Tibial artery (tissue), 4 donors: ENCODE measurements around the gene SMIM41.

Source experiments
- DNase-seq, 2 donors: peaks; one replicate each; pipeline ENCODE4 v3.0.0-alpha.2; 2019
- H3K27ac ChIP-seq, 2 donors: fragments of 200-600 bp; sonication (generic) in 1 of 2; 1 replicate in 1 of 2; 2 replicates in 1 of 2; pipeline ENCODE4 v1.5.1; 2018 to 2019; ENCODE audit warnings: mild to moderate bottlenecking in 1 of 2
- H3K27me3 ChIP-seq, 2 donors: fragments of 200-600 bp; sonication (generic) in 1 of 2; one replicate each; pipeline versions ENCODE4 v1.5.1 to v1.6.0; 2016 to 2019
- H3K36me3 ChIP-seq, 3 donors: fragments of 200-600 bp; sonication (generic) in 2 of 3; one replicate each; pipeline ENCODE4 v1.5.1; 2016 to 2019; ENCODE audit warnings: mild to moderate bottlenecking in 2 of 3
- H3K4me1 ChIP-seq, 4 donors: fragments of 200-600 bp; sonication (generic) in 2 of 4; 1 replicate in 3 of 4; 2 replicates in 1 of 4; pipeline ENCODE4 v1.5.1; 2016 to 2019
- H3K4me3 ChIP-seq, 2 donors: fragments of 200-600 bp; sonication (generic) in 1 of 2; 1 replicate in 1 of 2; 2 replicates in 1 of 2; pipeline ENCODE4 v1.5.1; 2018 to 2019; ENCODE audit warnings: mild to moderate bottlenecking in 2 of 2
- H3K9me3 ChIP-seq, 3 donors: fragments of 200-600 bp; sonication (generic) in 1 of 3; one replicate each; pipeline ENCODE4 v1.5.1; 2016 to 2019
- CTCF ChIP-seq, 2 experiments: fragments of 200-600 bp in 1 of 2; fragments of 450-650 bp in 1 of 2; IDR thresholded peaks; one replicate each; pipeline ENCODE4 v1.5.1; 2017 to 2019; ENCODE audit warnings: antibody characterized with exemption in 2 of 2, mild to moderate bottlenecking in 1 of 2, moderate library complexity in 1 of 2
- intact Hi-C: fragments of 100-400 bp; cut with DNase I; formaldehyde crosslinking; loops from one replicate; pipeline ENCODE4 v1.15.0; 2023; ENCODE audit warnings: low total_unique reads

SMIM41 gene

GRCh38 chr12:52035926-52036325, 43.6 kb upstream of the SMIM41 start:
- Histone ChIP-seq H3K27ac (peak overlapping the region; percentile 77 to 83), H3K4me1 (peaks cover 0 to 59% (median 43%) of the 10 kb centered on the region in 4 donors), H3K27me3 (no peaks in the 10 kb centered on the region), H3K36me3 (no peaks in the 10 kb centered on the region), H3K9me3 (no peaks in the 10 kb centered on the region), H3K4me3 (no peak overlapping the region)
- no peak for TF ChIP-seq CTCF (IDR thresholded peaks at IDR 0.05)
- intact Hi-C loops: no loop called here
- no peak for DNase-seq

- Histone ChIP-seq H3K4me1 (peaks cover 0 to 66% (median 48%) of the 10 kb centered on the region in 4 donors), H3K4me3 (peak overlapping the region; percentile 90 to 93), H3K27ac (peak overlapping the region; percentile 77 to 83), H3K9me3 (no peaks in the 10 kb centered on the region), H3K27me3 (no peaks in the 10 kb centered on the region), H3K36me3 (no peaks in the 10 kb centered on the region)
- intact Hi-C loops: no loop called here
- peak in 1 of 2 experiments; percentile 8 for TF ChIP-seq CTCF (IDR thresholded peaks at IDR 0.05)
- peak; percentile 88 to 95 for DNase-seq
These were observed 42.8 kb upstream of the SMIM41 start for GRCh38 chr12:52036587-52037171.

GRCh38 chr12:52037248-52037861, 42.1 kb upstream of the SMIM41 start:
- H3K36me3 ChIP-seq: no peaks in the 10 kb centered on the region
- H3K4me3 ChIP-seq: peak overlapping the region; percentile 90 to 93
- intact Hi-C loops: no loop called here
- H3K4me1 ChIP-seq: peaks cover 0 to 66% (median 51%) of the 10 kb centered on the region in 4 donors
- DNase-seq: peak; percentile 79 to 91
- TF ChIP-seq CTCF (IDR thresholded peaks at IDR 0.05): no peak
- no peaks in the 10 kb centered on the region for H3K27me3 ChIP-seq
- peak overlapping the region; percentile 96 to 98 for H3K27ac ChIP-seq
- no peaks in the 10 kb centered on the region for H3K9me3 ChIP-seq

- TF ChIP-seq CTCF (IDR thresholded peaks at IDR 0.05): no peak
- H3K9me3 ChIP-seq: no peaks in the 10 kb centered on the region
- H3K4me3 ChIP-seq: peak overlapping the region; percentile 90 to 93
- H3K27ac ChIP-seq: peak overlapping the region; percentile 96 to 98
- no peaks in the 10 kb centered on the region for H3K27me3 ChIP-seq
- no peaks in the 10 kb centered on the region for H3K36me3 ChIP-seq
- no peak for DNase-seq
- H3K4me1 ChIP-seq: peaks cover 0 to 74% (median 58%) of the 10 kb centered on the region in 4 donors
- intact Hi-C loops: no loop called here
These were observed 41.1 kb upstream of the SMIM41 start for GRCh38 chr12:52038447-52038846.

GRCh38 chr12:52041035-52041434, 38.5 kb upstream of the SMIM41 start:
- H3K27ac ChIP-seq: peak overlapping the region; percentile 96
- TF ChIP-seq CTCF (IDR thresholded peaks at IDR 0.05): no peak
- no peak for DNase-seq
- H3K36me3 ChIP-seq: peaks cover 0 to 10% (median 0%) of the 10 kb centered on the region in 3 donors
- no peaks in the 10 kb centered on the region for H3K27me3 ChIP-seq
- peaks cover 0 to 81% (median 70%) of the 10 kb centered on the region in 4 donors for H3K4me1 ChIP-seq
- H3K4me3 ChIP-seq: no peak overlapping the region
- intact Hi-C loops: no loop called here
- H3K9me3 ChIP-seq: no peaks in the 10 kb centered on the region
